ENCODE measurements around the gene ZWILCH. TPM values are rescaled to one million over a fixed set of nuclear protein-coding genes. Genes with fewer than 3 reads are reported as not detected.

The ZWILCH gene
- total RNA-seq, 1 donor from 2014 or later = 15.5 TPM

DNA sequence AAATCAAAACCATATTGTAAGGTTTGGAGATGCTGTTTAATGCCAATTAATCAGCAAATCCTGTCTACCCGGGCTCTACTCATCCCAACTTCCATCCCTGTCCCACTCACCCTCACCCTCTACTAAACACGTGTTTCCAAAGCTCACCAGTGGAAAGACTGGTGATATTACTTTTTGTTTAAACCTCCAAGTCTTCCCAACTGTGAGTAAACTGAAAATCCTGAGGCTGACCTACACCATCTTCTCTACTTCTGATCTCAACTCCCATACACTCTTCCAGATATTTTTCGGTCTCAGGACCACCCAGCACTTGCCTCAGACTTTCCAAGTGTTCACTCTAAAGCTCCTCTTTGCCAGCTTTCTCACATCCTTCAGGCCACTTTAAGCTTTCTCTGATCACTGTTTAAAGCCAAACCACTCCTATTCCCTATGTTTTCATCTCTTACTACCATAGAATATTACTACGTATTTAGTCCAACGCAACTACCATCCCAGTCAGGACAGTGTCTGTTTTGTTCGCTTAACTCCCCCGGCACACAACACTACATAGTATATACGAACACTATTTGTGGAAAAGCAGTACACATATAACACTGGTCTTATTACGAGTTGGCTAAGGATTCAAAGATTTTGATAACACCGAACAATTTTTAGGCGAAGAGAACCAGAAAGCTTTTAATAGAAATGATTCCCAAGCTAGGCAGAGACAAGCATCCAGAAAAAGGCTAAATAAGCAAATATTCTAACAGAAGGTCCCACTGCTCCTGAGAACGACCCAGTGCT lies 1.2 kb upstream of the ZWILCH start:
- Histone ChIP-seq H3K9me3 (ENCODE audit: insufficient read depth, low read depth, low read length) (no peaks in the 10 kb centered on the region), H3K27me3 (ENCODE audit: insufficient read depth, low read length) (no peaks in the 10 kb centered on the region), H4K20me1 (ENCODE audit: insufficient read depth, low read length) (peaks cover 54% of the 10 kb centered on the region), H3K27ac (ENCODE audit: low read depth, low read length) (peak overlapping the region; percentile 89), H3K79me2 (ENCODE audit: insufficient read depth, low read length) (peaks cover 86% of the 10 kb centered on the region), H3K4me2 (ENCODE audit: low read length) (peak overlapping the region; percentile 95), H3K4me3 (ENCODE audit: insufficient read depth, low read depth, low read length) (peak overlapping the region; percentile 97), H3K4me1 (ENCODE audit: insufficient read depth, low read length) (peaks cover 18% of the 10 kb centered on the region), H2AFZ (ENCODE audit: low read depth, low read length) (peak overlapping the region; percentile 64), H3K9ac (ENCODE audit: low read length) (peak overlapping the region; percentile 95), H3K36me3 (ENCODE audit: insufficient read depth, low read length) (peaks cover 43% of the 10 kb centered on the region)
- no peaks in the 10 kb centered on the region for H3K27me3 Mint-ChIP-seq (ENCODE audit: low read depth, unreplicated experiment)
- peaks cover 17% of the 10 kb centered on the region for H3K36me3 Mint-ChIP-seq (ENCODE audit: low read depth, unreplicated experiment)
- DNase-seq (ENCODE audit: low read depth) (no peak), FAIRE-seq (no peak)
- peak overlapping the region; percentile 97 for H3K4me3 Mint-ChIP-seq (ENCODE audit: unreplicated experiment)
- TF ChIP-seq, protein P1, sequence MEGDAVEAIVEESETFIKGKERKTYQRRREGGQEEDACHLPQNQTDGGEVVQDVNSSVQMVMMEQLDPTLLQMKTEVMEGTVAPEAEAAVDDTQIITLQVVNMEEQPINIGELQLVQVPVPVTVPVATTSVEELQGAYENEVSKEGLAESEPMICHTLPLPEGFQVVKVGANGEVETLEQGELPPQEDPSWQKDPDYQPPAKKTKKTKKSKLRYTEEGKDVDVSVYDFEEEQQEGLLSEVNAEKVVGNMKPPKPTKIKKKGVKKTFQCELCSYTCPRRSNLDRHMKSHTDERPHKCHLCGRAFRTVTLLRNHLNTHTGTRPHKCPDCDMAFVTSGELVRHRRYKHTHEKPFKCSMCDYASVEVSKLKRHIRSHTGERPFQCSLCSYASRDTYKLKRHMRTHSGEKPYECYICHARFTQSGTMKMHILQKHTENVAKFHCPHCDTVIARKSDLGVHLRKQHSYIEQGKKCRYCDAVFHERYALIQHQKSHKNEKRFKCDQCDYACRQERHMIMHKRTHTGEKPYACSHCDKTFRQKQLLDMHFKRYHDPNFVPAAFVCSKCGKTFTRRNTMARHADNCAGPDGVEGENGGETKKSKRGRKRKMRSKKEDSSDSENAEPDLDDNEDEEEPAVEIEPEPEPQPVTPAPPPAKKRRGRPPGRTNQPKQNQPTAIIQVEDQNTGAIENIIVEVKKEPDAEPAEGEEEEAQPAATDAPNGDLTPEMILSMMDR (IDR thresholded peaks at IDR 0.05; ENCODE audit: insufficient read depth, low read depth, low read length) = no peak
- TF ChIP-seq EZH2 (IDR thresholded peaks at IDR 0.05; ENCODE audit: insufficient read depth, low read length) = no peak
- peak overlapping the region; percentile 100 for H3K27ac Mint-ChIP-seq (ENCODE audit: unreplicated experiment)
- H3K9me3 Mint-ChIP-seq (ENCODE audit: unreplicated experiment) = no peaks in the 10 kb centered on the region
- peaks cover 25% of the 10 kb centered on the region for H3K4me1 Mint-ChIP-seq (ENCODE audit: low read depth, unreplicated experiment)

DNA sequence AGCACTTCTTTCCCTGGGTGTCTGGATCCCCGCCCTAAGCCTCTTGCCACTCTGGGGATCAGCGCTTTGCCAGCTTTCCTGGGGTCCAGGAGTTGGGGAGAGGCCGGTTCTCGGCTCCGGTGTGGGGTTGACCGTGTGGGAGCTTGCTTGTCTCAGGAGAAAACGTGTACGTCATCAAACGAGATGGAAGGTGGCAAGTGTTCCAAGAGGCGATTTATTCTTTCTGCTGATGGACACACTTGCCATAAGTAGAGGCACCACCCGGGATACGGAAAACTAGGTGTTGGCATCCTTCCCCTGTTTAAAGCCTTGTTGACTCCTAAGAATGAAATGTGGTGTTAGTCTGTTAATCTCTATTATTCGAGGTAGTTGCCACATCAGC lies 295 bp downstream of the ZWILCH start:
- Mint-ChIP-seq H3K27ac (ENCODE audit: unreplicated experiment) (peak overlapping the region; percentile 100), H3K27me3 (ENCODE audit: low read depth, unreplicated experiment) (no peaks in the 10 kb centered on the region)

More for the DNA sequence above, 295 bp downstream of the ZWILCH start:
- Histone ChIP-seq H2AFZ (ENCODE audit: low read depth, low read length) (peak overlapping the region; percentile 64), H3K27me3 (ENCODE audit: insufficient read depth, low read length) (no peaks in the 10 kb centered on the region), H3K4me2 (ENCODE audit: low read length) (peak overlapping the region; percentile 95), H3K79me2 (ENCODE audit: insufficient read depth, low read length) (peaks cover 82% of the 10 kb centered on the region), H3K27ac (ENCODE audit: low read depth, low read length) (peak overlapping the region; percentile 89), H3K9me3 (ENCODE audit: insufficient read depth, low read depth, low read length) (no peaks in the 10 kb centered on the region), H3K4me3 (ENCODE audit: insufficient read depth, low read depth, low read length) (peak overlapping the region; percentile 97), H4K20me1 (ENCODE audit: insufficient read depth, low read length) (peaks cover 39% of the 10 kb centered on the region), H3K4me1 (ENCODE audit: insufficient read depth, low read length) (peaks cover 18% of the 10 kb centered on the region), H3K9ac (ENCODE audit: low read length) (peak overlapping the region; percentile 95), H3K36me3 (ENCODE audit: insufficient read depth, low read length) (peaks cover 32% of the 10 kb centered on the region)
- FAIRE-seq = no peak
- no peaks in the 10 kb centered on the region for H3K9me3 Mint-ChIP-seq (ENCODE audit: unreplicated experiment)
- TF ChIP-seq, protein P1 (IDR thresholded peaks at IDR 0.05; ENCODE audit: insufficient read depth, low read depth, low read length) = no peak
- TF ChIP-seq EZH2 (IDR thresholded peaks at IDR 0.05; ENCODE audit: insufficient read depth, low read length) = no peak
- peak; percentile 55 for DNase-seq (ENCODE audit: low read depth)
- H3K36me3 Mint-ChIP-seq (ENCODE audit: low read depth, unreplicated experiment) = peaks cover 10% of the 10 kb centered on the region
- peak overlapping the region; percentile 97 for H3K4me3 Mint-ChIP-seq (ENCODE audit: unreplicated experiment)
- H3K4me1 Mint-ChIP-seq (ENCODE audit: low read depth, unreplicated experiment) = peaks cover 18% of the 10 kb centered on the region

Data from astrocyte (in vitro differentiated cells and primary cell).